Natural killer cell (primary cell): ENCODE data around the gene KIF11. TPM values are rescaled to one million over a fixed set of nuclear protein-coding genes. Genes with fewer than 3 reads are reported as not detected.

Experiments
- ATAC-seq, 3 donors: fragments of 150-1000 bp in 2 of 3; fragments of 200-7000 bp in 1 of 3; cut with Tn5 transposase; 1 replicate in 1 of 3; 2 replicates in 2 of 3; pipeline ENCODE4 v1.10.0; 2021; ENCODE audit warnings: mild to moderate bottlenecking in 2 of 3, moderate library complexity in 2 of 3
- DNase-seq, 2 donors: peaks; one replicate each; pipeline versions ENCODE4 v3.0.0 to v3.0.0-alpha.2; 2013 to 2021; ENCODE audit warnings: mixed read lengths in 1 of 2
- H3K27ac ChIP-seq: one replicate; pipeline ENCODE4 v1.5.1; 2013; ENCODE audit warnings: mild to moderate bottlenecking, low read length
- H3K27me3 ChIP-seq: one replicate; pipeline ENCODE4 v1.6.1; 2013; ENCODE audit warnings: low read length; ENCODE audit not compliant: control insufficient read depth, insufficient read depth
- H3K36me3 ChIP-seq: one replicate; pipeline ENCODE4 v1.6.1; 2013; ENCODE audit warnings: low read length; ENCODE audit not compliant: control insufficient read depth, insufficient read depth
- H3K4me1 ChIP-seq: one replicate; pipeline ENCODE4 v1.6.1; 2013; ENCODE audit warnings: low read length; ENCODE audit not compliant: control insufficient read depth, insufficient read depth
- H3K4me3 ChIP-seq: one replicate; pipeline ENCODE4 v1.5.1; 2013; ENCODE audit warnings: low read length
- H3K9me3 ChIP-seq: one replicate; pipeline ENCODE4 v1.6.1; 2013; ENCODE audit warnings: low read length; ENCODE audit not compliant: control insufficient read depth, insufficient read depth
- H3K27ac Mint-ChIP-seq, 2 donors: one replicate each; pipeline ENCODE4 v1.8.0; 2022; ENCODE audit warnings: mild to moderate bottlenecking in 2 of 2, mixed read lengths in 2 of 2, moderate library complexity in 1 of 2
- H3K27me3 Mint-ChIP-seq, 2 donors: one replicate each; pipeline ENCODE4 v1.8.0; 2022; ENCODE audit warnings: low read depth in 2 of 2, mixed read lengths in 2 of 2
- H3K36me3 Mint-ChIP-seq: one replicate; pipeline ENCODE4 v1.8.0; 2022; ENCODE audit warnings: mixed read lengths
- H3K4me1 Mint-ChIP-seq, 2 donors: one replicate each; pipeline ENCODE4 v1.8.0; 2022; ENCODE audit warnings: mixed read lengths in 2 of 2
- H3K4me3 Mint-ChIP-seq: one replicate; pipeline ENCODE4 v1.8.0; 2022; ENCODE audit warnings: mild to moderate bottlenecking, moderate library complexity, mixed read lengths
- H3K9me3 Mint-ChIP-seq, 2 donors: one replicate each; pipeline ENCODE4 v1.8.0; 2022; ENCODE audit warnings: mixed read lengths in 2 of 2
- WGBS: methylation state at CpG from one replicate; pipeline ENCODE4 v1.1.7; 2013; ENCODE audit warnings: missing lambda C conversion rate; ENCODE audit not compliant: insufficient coverage; 5-methylcytosine and 5-hydroxymethylcytosine counted together
- intact Hi-C: fragments of 100-400 bp; cut with micrococcal nuclease; formaldehyde crosslinking; loops from one replicate; pipeline ENCODE4 v1.14.2; 2022
- total RNA-seq, 4 donors: library from RNA; stranded (reverse); fragments of 120-200 nt in 1 of 4; gene quantifications; one replicate each; pipeline versions ENCODE4 v1.2.3 to v1.2.4, GENCODE V29; 2013 to 2022
- TF ChIP-seq, protein P1 (sequence below): fragments of 200-600 bp; IDR thresholded peaks from one replicate; pipeline ENCODE4 v1.8.0; 2022; ENCODE audit warnings: antibody characterized with exemption

The KIF11 gene
- total RNA-seq, 3 donors from 2014 or later (not counting 1 experiment from before 2014, with no cell fraction given): 1.3 to 2.4 (median 1.9) TPM

DNA sequence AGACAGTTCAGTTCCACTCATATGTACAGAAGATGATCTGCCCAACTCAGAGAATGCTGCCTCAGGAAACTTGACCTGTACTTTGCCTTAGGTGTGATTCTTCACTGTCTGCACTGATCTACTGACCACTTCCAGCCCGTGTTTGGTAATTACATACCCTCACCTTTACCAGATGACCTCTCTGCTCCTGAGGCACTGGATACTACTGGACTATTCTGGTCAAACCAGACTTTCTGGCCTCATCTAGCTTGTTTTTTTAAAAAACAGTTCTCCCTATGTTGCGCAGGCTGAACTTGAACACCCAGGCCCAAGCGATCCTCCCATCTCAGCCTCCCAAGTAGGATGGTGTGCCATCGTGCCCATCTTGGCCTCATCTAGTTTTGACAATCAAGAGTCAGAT lies 45.3 kb upstream of the KIF11 start:
- intact Hi-C loops: no loop called here
- H3K4me3 ChIP-seq: no peak overlapping the region
- H3K36me3 ChIP-seq: peaks cover 2% of the 10 kb centered on the region
- TF ChIP-seq, protein P1, sequence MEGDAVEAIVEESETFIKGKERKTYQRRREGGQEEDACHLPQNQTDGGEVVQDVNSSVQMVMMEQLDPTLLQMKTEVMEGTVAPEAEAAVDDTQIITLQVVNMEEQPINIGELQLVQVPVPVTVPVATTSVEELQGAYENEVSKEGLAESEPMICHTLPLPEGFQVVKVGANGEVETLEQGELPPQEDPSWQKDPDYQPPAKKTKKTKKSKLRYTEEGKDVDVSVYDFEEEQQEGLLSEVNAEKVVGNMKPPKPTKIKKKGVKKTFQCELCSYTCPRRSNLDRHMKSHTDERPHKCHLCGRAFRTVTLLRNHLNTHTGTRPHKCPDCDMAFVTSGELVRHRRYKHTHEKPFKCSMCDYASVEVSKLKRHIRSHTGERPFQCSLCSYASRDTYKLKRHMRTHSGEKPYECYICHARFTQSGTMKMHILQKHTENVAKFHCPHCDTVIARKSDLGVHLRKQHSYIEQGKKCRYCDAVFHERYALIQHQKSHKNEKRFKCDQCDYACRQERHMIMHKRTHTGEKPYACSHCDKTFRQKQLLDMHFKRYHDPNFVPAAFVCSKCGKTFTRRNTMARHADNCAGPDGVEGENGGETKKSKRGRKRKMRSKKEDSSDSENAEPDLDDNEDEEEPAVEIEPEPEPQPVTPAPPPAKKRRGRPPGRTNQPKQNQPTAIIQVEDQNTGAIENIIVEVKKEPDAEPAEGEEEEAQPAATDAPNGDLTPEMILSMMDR: no peak
- Mint-ChIP-seq H3K36me3 (no peaks in the 10 kb centered on the region), H3K4me3 (no peak overlapping the region), H3K9me3 (no peaks in the 10 kb centered on the region), H3K27me3 (no peaks in the 10 kb centered on the region), H3K27ac (no peak overlapping the region), H3K4me1 (peaks cover 14 to 19% of the 10 kb centered on the region in 2 donors)
- H3K9me3 ChIP-seq: no peaks in the 10 kb centered on the region
- no peak for ATAC-seq
- no peak for DNase-seq
- no peak overlapping the region for H3K27ac ChIP-seq
- 95% methylated on average over 4 of the region's 4 CpGs for WGBS
- no peaks in the 10 kb centered on the region for H3K27me3 ChIP-seq
- peaks cover 3% of the 10 kb centered on the region for H3K4me1 ChIP-seq

DNA sequence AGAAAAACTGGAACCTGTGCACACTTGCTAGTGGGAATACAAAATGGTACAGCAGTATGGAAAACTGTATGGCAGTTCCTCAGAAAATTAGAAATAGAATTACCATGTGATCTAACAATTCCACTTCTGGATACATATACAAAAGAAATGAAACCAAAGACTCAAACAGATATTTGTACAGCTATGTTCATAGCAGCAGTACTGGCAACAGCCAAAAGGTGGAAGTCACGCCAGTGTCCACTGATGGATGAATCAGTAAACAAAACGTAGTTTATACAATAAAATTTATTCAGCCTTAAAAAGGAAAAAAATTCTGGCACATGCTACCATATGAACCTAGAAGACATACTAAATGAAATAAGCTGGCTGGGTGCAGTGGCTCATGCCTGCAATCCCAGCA lies 42.0 kb upstream of the KIF11 start:
- Histone ChIP-seq H3K4me3 (no peak overlapping the region), H3K27me3 (no peaks in the 10 kb centered on the region), H3K36me3 (peaks cover 8% of the 10 kb centered on the region), H3K27ac (no peak overlapping the region), H3K4me1 (no peaks in the 10 kb centered on the region), H3K9me3 (peaks cover 4% of the 10 kb centered on the region)
- no peaks in the 10 kb centered on the region for H3K4me1 Mint-ChIP-seq
- TF ChIP-seq, protein P1: no peak
- H3K36me3 Mint-ChIP-seq: peaks cover 11% of the 10 kb centered on the region
- no peak overlapping the region for H3K27ac Mint-ChIP-seq
- no peak overlapping the region for H3K4me3 Mint-ChIP-seq
- no peaks in the 10 kb centered on the region for H3K27me3 Mint-ChIP-seq
- intact Hi-C loops: no loop called here
- DNase-seq (no peak), ATAC-seq (no peak)
- 71% methylated on average over 2 of the region's 2 CpGs for WGBS
- peaks cover 0 to 5% of the 10 kb centered on the region in 2 donors for H3K9me3 Mint-ChIP-seq

DNA sequence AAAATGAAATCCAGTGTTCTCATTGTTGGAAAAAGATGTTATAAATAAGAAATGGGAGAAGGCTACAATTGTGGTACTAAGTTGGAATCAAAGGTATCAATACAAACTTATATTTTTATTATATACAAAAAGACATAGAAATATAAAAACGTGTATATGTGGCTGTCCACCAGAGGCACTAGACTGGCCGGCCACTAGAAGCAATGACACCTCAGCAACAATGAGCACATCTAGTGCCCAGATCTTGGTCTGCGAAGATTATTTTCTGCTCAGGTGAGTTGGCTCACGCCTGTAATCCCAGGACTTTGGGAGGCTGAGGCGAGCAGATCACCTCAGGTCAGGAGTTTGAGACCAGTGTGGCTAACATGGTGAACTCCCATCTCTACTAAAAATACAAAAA lies 40.6 kb upstream of the KIF11 start:
- H3K27me3 Mint-ChIP-seq: no peaks in the 10 kb centered on the region
- WGBS: 94% methylated on average over 5 of the region's 5 CpGs
- intact Hi-C loops: no loop called here
- no peak overlapping the region for H3K4me3 Mint-ChIP-seq
- no peak overlapping the region for H3K4me3 ChIP-seq
- no peak overlapping the region for H3K27ac ChIP-seq
- peaks cover 8% of the 10 kb centered on the region for H3K36me3 ChIP-seq
- ATAC-seq (no peak), DNase-seq (no peak)
- peaks cover 11% of the 10 kb centered on the region for H3K36me3 Mint-ChIP-seq
- peaks cover 4% of the 10 kb centered on the region for H3K9me3 ChIP-seq
- H3K9me3 Mint-ChIP-seq: peaks cover 0 to 5% of the 10 kb centered on the region in 2 donors
- no peak overlapping the region for H3K27ac Mint-ChIP-seq
- no peaks in the 10 kb centered on the region for H3K4me1 ChIP-seq
- TF ChIP-seq, protein P1: no peak
- no peaks in the 10 kb centered on the region for H3K27me3 ChIP-seq
- no peaks in the 10 kb centered on the region for H3K4me1 Mint-ChIP-seq

DNA sequence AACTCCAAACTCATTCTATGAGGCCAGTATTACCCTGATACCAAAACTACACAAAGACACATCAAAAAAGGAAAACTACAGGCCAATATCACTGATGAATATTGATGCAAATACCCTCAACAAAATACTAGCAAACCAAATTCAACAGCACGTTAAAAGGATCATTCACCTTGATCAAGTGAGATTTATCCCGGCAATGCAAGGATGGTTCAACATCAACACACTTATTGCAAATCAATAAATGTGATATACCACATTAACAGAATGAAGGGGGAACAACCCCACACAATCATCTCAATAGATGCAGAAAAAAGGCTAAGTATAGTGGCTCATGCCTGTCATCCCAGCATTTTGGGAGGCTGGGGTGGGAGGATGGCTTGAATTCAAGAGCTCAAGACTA lies 39.0 kb upstream of the KIF11 start:
- H3K4me3 Mint-ChIP-seq: no peak overlapping the region
- Histone ChIP-seq H3K4me1 (no peaks in the 10 kb centered on the region), H3K4me3 (no peak overlapping the region), H3K36me3 (peaks cover 8% of the 10 kb centered on the region), H3K27ac (no peak overlapping the region), H3K9me3 (peaks cover 4% of the 10 kb centered on the region), H3K27me3 (no peaks in the 10 kb centered on the region)
- peaks cover 12% of the 10 kb centered on the region for H3K36me3 Mint-ChIP-seq
- H3K9me3 Mint-ChIP-seq: peaks cover 0 to 5% of the 10 kb centered on the region in 2 donors
- DNase-seq (no peak), ATAC-seq (no peak)
- TF ChIP-seq, protein P1: no peak
- H3K4me1 Mint-ChIP-seq: no peaks in the 10 kb centered on the region
- no peaks in the 10 kb centered on the region for H3K27me3 Mint-ChIP-seq
- H3K27ac Mint-ChIP-seq: no peak overlapping the region
- 93% methylated on average over 2 of the region's 2 CpGs for WGBS
- intact Hi-C loops: no loop called here
